ENCODE results near the gene KRTAP10-2.
"Not testable (repeated sequence)": the region's sequence is repeated elsewhere in the genome, so short reads cannot be mapped to it uniquely, and the experiment has no call there.

The KRTAP10-2 gene

DNA sequence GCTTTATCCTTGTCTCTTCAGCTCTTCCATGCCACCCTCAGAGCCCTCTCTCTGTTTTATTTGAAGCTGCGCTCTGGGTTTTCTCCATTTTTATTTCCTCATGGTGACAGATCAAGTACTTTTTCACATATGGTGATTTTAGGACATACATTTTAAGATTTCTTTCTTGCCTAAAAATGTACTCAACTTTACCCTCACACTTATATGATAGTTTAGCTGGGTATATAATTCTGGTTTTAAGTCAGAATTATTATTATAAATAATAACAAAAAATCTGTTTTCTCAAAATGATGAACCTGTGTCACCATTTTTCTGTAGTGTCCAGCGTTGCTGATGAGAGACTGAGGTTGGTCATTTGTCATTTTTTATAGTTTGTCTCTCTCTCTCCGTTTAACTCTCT is 29.9 kb upstream of the KRTAP10-2 start:
- H3K4me2 ChIP-seq (ENCODE audit: low read depth, low read length, poor library complexity, severe bottlenecking): no peak overlapping the region
- TF ChIP-seq, protein P1, sequence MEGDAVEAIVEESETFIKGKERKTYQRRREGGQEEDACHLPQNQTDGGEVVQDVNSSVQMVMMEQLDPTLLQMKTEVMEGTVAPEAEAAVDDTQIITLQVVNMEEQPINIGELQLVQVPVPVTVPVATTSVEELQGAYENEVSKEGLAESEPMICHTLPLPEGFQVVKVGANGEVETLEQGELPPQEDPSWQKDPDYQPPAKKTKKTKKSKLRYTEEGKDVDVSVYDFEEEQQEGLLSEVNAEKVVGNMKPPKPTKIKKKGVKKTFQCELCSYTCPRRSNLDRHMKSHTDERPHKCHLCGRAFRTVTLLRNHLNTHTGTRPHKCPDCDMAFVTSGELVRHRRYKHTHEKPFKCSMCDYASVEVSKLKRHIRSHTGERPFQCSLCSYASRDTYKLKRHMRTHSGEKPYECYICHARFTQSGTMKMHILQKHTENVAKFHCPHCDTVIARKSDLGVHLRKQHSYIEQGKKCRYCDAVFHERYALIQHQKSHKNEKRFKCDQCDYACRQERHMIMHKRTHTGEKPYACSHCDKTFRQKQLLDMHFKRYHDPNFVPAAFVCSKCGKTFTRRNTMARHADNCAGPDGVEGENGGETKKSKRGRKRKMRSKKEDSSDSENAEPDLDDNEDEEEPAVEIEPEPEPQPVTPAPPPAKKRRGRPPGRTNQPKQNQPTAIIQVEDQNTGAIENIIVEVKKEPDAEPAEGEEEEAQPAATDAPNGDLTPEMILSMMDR (IDR thresholded peaks at IDR 0.05; ENCODE audit: insufficient read depth, low read length, poor library complexity, severe bottlenecking): no peak
- TF ChIP-seq EZH2phosphoT487 (conservative IDR thresholded peaks at IDR 0.05; ENCODE audit: low read length): no peak

DNA sequence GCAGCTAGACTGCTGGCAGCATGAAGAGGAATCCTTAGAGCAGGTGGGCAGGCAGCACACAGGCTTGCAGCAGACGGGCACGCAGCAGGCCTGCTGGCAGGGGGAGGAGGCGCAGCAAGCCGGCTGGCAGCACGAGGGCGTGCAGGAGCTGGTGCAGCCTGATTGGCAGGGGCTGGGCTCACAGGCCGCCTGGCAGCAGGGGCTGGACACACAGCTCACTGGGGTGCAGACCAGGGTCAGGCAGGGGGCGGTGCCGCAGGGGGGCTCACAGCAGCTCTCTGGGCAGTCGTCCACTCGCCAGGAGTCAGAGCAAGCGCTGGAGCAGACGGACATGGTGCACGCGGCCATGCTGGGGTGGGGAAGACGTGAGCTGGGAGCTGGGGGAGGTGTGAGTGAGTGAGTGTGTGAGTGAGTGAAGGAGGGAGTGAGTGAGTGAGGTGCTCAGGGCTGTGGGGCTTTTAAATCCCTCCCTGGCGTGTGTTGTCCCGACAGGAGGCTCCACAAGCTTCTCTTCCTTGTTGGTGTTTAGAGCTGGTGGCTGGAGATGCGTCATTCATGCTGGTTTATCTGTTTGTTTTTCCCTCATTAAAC is 29.0 kb upstream of the KRTAP10-2 start, which contains the start of gene KRTAP10-5:
Gene KRTAP10-5 (minus strand): TSS at position 374 of the 591 bp plus-strand sequence. CDS start 26 bp downstream, at position 348.
- H3K36me3 ChIP-seq (ENCODE audit: low read length); H3K4me3 ChIP-seq (ENCODE audit: insufficient read depth, low read length, poor library complexity, severe bottlenecking); H3K4me2 ChIP-seq (ENCODE audit: low read depth, low read length, poor library complexity, severe bottlenecking); H3F3A ChIP-seq (ENCODE audit: insufficient read depth); H3K9me3 ChIP-seq (ENCODE audit: insufficient read depth, low read length); H3K27me3 ChIP-seq (ENCODE audit: low read length); H3K79me2 ChIP-seq (ENCODE audit: insufficient read depth, low read length); H2AFZ ChIP-seq (ENCODE audit: low read depth, low read length, severe bottlenecking); H3K9ac ChIP-seq (ENCODE audit: low read length); H3K9me2 ChIP-seq (replicated peaks; ENCODE audit: insufficient read depth, low read length); H4K20me1 ChIP-seq (ENCODE audit: low read depth, low read length); H3K27ac ChIP-seq (ENCODE audit: low read depth, low read length): not testable (repeated sequence)

More for the DNA sequence above, 29.9 kb upstream of the KRTAP10-2 start:
- no peak overlapping the region for H3K27ac ChIP-seq (ENCODE audit: low read depth, low read length)
- H3K27me3 ChIP-seq (ENCODE audit: low read length): no peaks in the 10 kb centered on the region
- no peaks in the 10 kb centered on the region for H4K20me1 ChIP-seq (ENCODE audit: low read depth, low read length)
- H3K9ac ChIP-seq (ENCODE audit: low read length): no peak overlapping the region
- no peaks in the 10 kb centered on the region for H3K79me2 ChIP-seq (ENCODE audit: insufficient read depth, low read length)
- no peaks in the 10 kb centered on the region for H3F3A ChIP-seq (ENCODE audit: insufficient read depth)
- peaks cover 10% of the 10 kb centered on the region; the same call in 1 of the 2 replicates for H3K9me3 ChIP-seq (ENCODE audit: insufficient read depth, low read length)
- H2AFZ ChIP-seq (ENCODE audit: low read depth, low read length, severe bottlenecking): no peak overlapping the region
- no peaks in the 10 kb centered on the region for H3K9me2 ChIP-seq (replicated peaks; ENCODE audit: insufficient read depth, low read length)
- H3K36me3 ChIP-seq (ENCODE audit: low read length): no peaks in the 10 kb centered on the region
- H3K4me3 ChIP-seq (ENCODE audit: insufficient read depth, low read length, poor library complexity, severe bottlenecking): no peak overlapping the region

DNA sequence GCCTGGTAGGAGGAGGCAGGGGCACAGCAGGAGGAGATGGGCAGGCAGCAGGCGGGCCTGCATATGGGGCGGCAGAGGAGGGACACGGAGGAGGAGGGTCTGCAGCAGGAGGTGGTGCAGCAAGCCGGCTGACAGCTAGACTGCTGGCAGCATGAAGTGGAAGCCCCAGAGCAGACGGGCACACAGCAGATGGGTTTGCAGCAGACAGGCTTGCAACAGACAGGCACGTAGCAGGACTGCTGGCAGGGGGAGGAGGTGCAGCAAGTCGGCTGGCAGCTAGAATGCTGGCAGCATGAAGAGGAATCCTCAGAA is 28.5 kb upstream of the KRTAP10-2 start:
- Histone ChIP-seq H3K9ac (ENCODE audit: low read length) (no peak overlapping the region), H3K9me3 (ENCODE audit: insufficient read depth, low read length) (peaks cover 10% of the 10 kb centered on the region; the same call in 1 of the 2 replicates), H3K79me2 (ENCODE audit: insufficient read depth, low read length) (no peaks in the 10 kb centered on the region), H3K4me2 (ENCODE audit: low read depth, low read length, poor library complexity, severe bottlenecking) (no peak overlapping the region), H3K36me3 (ENCODE audit: low read length) (no peaks in the 10 kb centered on the region), H3K27ac (ENCODE audit: low read depth, low read length) (no peak overlapping the region), H3K4me3 (ENCODE audit: insufficient read depth, low read length, poor library complexity, severe bottlenecking) (no peak overlapping the region), H2AFZ (ENCODE audit: low read depth, low read length, severe bottlenecking) (no peak overlapping the region), H3F3A (ENCODE audit: insufficient read depth) (no peaks in the 10 kb centered on the region), H4K20me1 (ENCODE audit: low read depth, low read length) (no peaks in the 10 kb centered on the region), H3K27me3 (ENCODE audit: low read length) (no peaks in the 10 kb centered on the region), H3K9me2 (replicated peaks; ENCODE audit: insufficient read depth, low read length) (no peaks in the 10 kb centered on the region)
- no peak for TF ChIP-seq EZH2phosphoT487 (conservative IDR thresholded peaks at IDR 0.05; ENCODE audit: low read length)
- TF ChIP-seq, protein P1 (IDR thresholded peaks at IDR 0.05; ENCODE audit: insufficient read depth, low read length, poor library complexity, severe bottlenecking): no peak

DNA sequence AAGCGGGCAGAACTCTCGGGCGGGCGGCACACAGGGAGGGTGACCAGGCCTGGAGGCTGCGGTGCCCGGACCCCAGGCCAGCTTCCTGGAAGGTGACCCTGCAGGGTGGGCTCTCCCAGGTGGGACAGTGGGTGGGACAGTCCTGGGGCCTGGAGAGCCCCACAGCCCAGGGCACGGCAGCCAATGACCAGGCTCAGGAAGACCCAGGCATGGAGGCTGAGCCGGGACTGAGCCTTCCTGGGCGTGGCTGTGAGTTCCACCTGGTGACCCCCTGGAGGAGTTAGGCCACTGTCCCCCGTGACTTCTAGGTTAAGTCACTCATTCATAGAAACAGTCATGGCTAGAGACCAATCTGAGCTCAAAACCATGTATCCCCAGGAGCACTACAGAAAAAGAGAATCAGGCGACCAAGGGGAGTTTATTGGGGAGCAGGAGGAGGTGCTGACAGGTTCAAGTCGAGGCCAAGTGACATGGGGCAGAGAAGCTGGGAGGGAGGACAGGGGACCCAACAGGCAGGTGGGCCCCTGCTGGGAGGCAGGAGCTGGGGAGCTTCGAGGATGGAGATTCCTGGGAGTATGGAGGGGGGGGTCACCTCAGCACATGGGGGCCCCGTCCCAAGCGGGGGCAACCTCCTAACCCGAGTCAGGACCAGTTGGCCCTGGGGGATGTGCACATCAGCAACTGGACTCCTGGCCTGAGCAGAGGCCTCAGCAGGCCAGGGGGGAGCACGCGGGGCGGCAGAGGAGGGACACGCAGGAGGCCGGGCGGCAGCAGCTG is 27.9 kb upstream of the KRTAP10-2 start:
- Histone ChIP-seq H3K27me3 (ENCODE audit: low read length) (no peaks in the 10 kb centered on the region), H3K9ac (ENCODE audit: low read length) (no peak overlapping the region), H4K20me1 (ENCODE audit: low read depth, low read length) (no peaks in the 10 kb centered on the region), H3K36me3 (ENCODE audit: low read length) (no peaks in the 10 kb centered on the region), H3K79me2 (ENCODE audit: insufficient read depth, low read length) (no peaks in the 10 kb centered on the region), H3K4me3 (ENCODE audit: insufficient read depth, low read length, poor library complexity, severe bottlenecking) (no peak overlapping the region), H3K27ac (ENCODE audit: low read depth, low read length) (no peak overlapping the region), H3K9me3 (ENCODE audit: insufficient read depth, low read length) (peaks cover 10% of the 10 kb centered on the region; the same call in 1 of the 2 replicates), H3F3A (ENCODE audit: insufficient read depth) (no peaks in the 10 kb centered on the region), H2AFZ (ENCODE audit: low read depth, low read length, severe bottlenecking) (no peak overlapping the region), H3K9me2 (replicated peaks; ENCODE audit: insufficient read depth, low read length) (no peaks in the 10 kb centered on the region), H3K4me2 (ENCODE audit: low read depth, low read length, poor library complexity, severe bottlenecking) (no peak overlapping the region)
- no peak for TF ChIP-seq EZH2phosphoT487 (conservative IDR thresholded peaks at IDR 0.05; ENCODE audit: low read length)
- TF ChIP-seq, protein P1 (IDR thresholded peaks at IDR 0.05; ENCODE audit: insufficient read depth, low read length, poor library complexity, severe bottlenecking): no peak
